HG03066 (cell line): ENCODE results near the gene PCNT.
A peak's percentile ranks its signal among the peaks of the same experiment; 100 is the strongest.
"Not testable (repeated sequence)": the region's sequence is repeated elsewhere in the genome, so short reads cannot be mapped to it uniquely, and the experiment has no call there.

ENCODE experiments used
- ATAC-seq: cut with Tn5 transposase; IDR thresholded peaks from one replicate; pipeline ENCODE4 v1.9.1; 2021; ENCODE audit warnings: low read depth; ENCODE audit not compliant: unreplicated experiment

Gene PCNT

GRCh38 chr21:46301759-46302158 is 22.2 kb upstream of the PCNT start:
- ATAC-seq, result no peak

GRCh38 chr21:46304437-46304836 is 19.5 kb upstream of the PCNT start:
- ATAC-seq, result no peak

GRCh38 chr21:46304955-46305354 is 19.0 kb upstream of the PCNT start:
- no peak for ATAC-seq

GRCh38 chr21:46307625-46308024 is 16.3 kb upstream of the PCNT start:
- no peak for ATAC-seq

GRCh38 chr21:46308431-46308830 is 15.5 kb upstream of the PCNT start:
- ATAC-seq, result no peak

- ATAC-seq, result not testable (repeated sequence)
Measured at GRCh38 chr21:46310260-46310659, 13.7 kb upstream of the PCNT start.

GRCh38 chr21:46311568-46311967 is 12.4 kb upstream of the PCNT start:
- no peak for ATAC-seq

GRCh38 chr21:46312949-46313348 is 11.0 kb upstream of the PCNT start:
- ATAC-seq, result no peak

- no peak for ATAC-seq
Measured at GRCh38 chr21:46314441-46315020, 9.4 kb upstream of the PCNT start.

GRCh38 chr21:46316708-46317324 is 7.1 kb upstream of the PCNT start:
- no peak for ATAC-seq

GRCh38 chr21:46317710-46318463 is 6.1 kb upstream of the PCNT start:
- no peak for ATAC-seq

- ATAC-seq, result no peak
Measured at GRCh38 chr21:46318464-46318845, 5.5 kb upstream of the PCNT start.

GRCh38 chr21:46319186-46319585 is 4.8 kb upstream of the PCNT start:
- no peak for ATAC-seq

- no peak for ATAC-seq
Measured at GRCh38 chr21:46320331-46320801, 3.6 kb upstream of the PCNT start.

- ATAC-seq, result no peak
Measured at GRCh38 chr21:46322351-46323226, 1.4 kb upstream of the PCNT start.

GRCh38 chr21:46323227-46323709 is 688 bp upstream of the PCNT start:
- ATAC-seq, result no peak

GRCh38 chr21:46324390-46325072 is 575 bp downstream of the PCNT start:
- ATAC-seq, result peak; percentile 54

- ATAC-seq, result no peak
Measured at GRCh38 chr21:46325073-46325912, 1.3 kb downstream of the PCNT start.

GRCh38 chr21:46326110-46326703 is 2.3 kb downstream of the PCNT start:
- ATAC-seq, result no peak
